Coronary artery (tissue), 2 donors: ENCODE results near the gene SNCAIP.
"Not testable (repeated sequence)": the region's sequence is repeated elsewhere in the genome, so short reads cannot be mapped to it uniquely, and the experiment has no call there.

Source experiments
- DNase-seq: peaks from one replicate; pipeline ENCODE4 v3.0.0-alpha.2; 2017; ENCODE audit warnings: low spot score
- H3K27ac ChIP-seq, 2 donors: fragments of 200-600 bp; sonication (generic); one replicate each; pipeline ENCODE4 v1.5.1; 2016 to 2019
- H3K4me3 ChIP-seq: fragments of 200-600 bp; sonication (generic); 2 replicates; pipeline ENCODE4 v1.5.1; 2016; ENCODE audit warnings: mild to moderate bottlenecking, moderate library complexity
- CTCF ChIP-seq: fragments of 200-600 bp; sonication (generic); IDR thresholded peaks from one replicate; pipeline ENCODE4 v1.5.1; 2019; ENCODE audit warnings: antibody characterized with exemption

SNCAIP gene

GRCh38 chr5:122346897-122347581 lies 35.0 kb downstream of the SNCAIP start:
- H3K27ac ChIP-seq, result no peak overlapping the region
- H3K4me3 ChIP-seq, result no peak overlapping the region
- TF ChIP-seq CTCF, result no peak
- DNase-seq, result no peak

GRCh38 chr5:122350496-122350895 lies 38.5 kb downstream of the SNCAIP start:
- Histone ChIP-seq H3K4me3 (no peak overlapping the region), H3K27ac (no peak overlapping the region)
- TF ChIP-seq CTCF, result no peak
- DNase-seq, result no peak

GRCh38 chr5:122351416-122352157 lies 39.5 kb downstream of the SNCAIP start:
- H3K4me3 ChIP-seq, result no peak overlapping the region
- TF ChIP-seq CTCF, result no peak
- no peak for DNase-seq
- no peak overlapping the region for H3K27ac ChIP-seq

- Histone ChIP-seq H3K27ac (no peak overlapping the region), H3K4me3 (no peak overlapping the region)
- DNase-seq, result no peak
- TF ChIP-seq CTCF, result no peak
These were observed 40.3 kb downstream of the SNCAIP start for GRCh38 chr5:122352331-122352730.

GRCh38 chr5:122353361-122353760 lies 41.3 kb downstream of the SNCAIP start:
- not testable (repeated sequence) for H3K4me3 ChIP-seq, H3K27ac ChIP-seq, DNase-seq

GRCh38 chr5:122354293-122354692 lies 42.3 kb downstream of the SNCAIP start:
- no peak for TF ChIP-seq CTCF
- H3K27ac ChIP-seq, result no peak overlapping the region
- no peak for DNase-seq
- no peak overlapping the region for H3K4me3 ChIP-seq

GRCh38 chr5:122355324-122355723 lies 43.3 kb downstream of the SNCAIP start:
- no peak for TF ChIP-seq CTCF
- Histone ChIP-seq H3K4me3 (no peak overlapping the region), H3K27ac (no peak overlapping the region)
- no peak for DNase-seq
